ENCODE results near the gene LONRF3.

LONRF3 gene

DNA sequence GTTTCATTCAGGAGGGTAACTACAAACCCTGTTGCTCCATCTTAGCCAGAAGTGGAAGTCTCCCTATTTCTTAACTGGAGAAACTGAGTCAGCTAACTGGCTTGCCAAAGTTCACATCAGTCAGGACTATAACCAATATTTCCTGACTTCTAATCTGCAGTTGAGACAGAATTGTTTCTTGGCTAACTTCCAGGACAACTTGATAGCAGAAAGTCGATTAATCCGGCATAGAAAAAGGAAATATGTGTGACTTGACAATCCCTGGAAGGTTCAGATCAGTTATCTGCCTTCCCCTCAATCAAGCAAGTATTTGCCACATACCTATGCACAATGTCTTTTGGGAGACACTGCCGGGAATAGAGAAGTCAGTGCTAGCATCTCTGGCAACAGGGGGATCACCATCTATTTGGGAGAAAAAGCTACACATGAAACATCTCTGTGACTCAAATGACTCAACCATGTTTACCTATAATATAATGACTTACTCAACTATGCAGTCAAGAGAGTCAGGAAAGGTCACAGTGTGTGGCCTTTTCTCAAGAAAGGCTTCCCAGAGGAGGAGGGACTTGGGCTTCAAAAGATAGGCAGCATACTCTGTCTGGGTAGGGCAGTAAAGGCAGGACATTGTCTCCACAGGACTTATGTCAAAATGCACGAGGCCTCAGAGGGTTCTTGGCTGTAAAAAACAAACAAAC is 12.4 kb upstream of the LONRF3 start:
- TF ChIP-seq HDGF (IDR thresholded peaks at IDR 0.05; ENCODE audit: borderline replicate concordance) (no peak), ARNT (IDR thresholded peaks at IDR 0.05) (no peak), FOXA1 (IDR thresholded peaks at IDR 0.05) (no peak), TARDBP (IDR thresholded peaks at IDR 0.05) (no peak)
- TF ChIP-seq, protein P1, sequence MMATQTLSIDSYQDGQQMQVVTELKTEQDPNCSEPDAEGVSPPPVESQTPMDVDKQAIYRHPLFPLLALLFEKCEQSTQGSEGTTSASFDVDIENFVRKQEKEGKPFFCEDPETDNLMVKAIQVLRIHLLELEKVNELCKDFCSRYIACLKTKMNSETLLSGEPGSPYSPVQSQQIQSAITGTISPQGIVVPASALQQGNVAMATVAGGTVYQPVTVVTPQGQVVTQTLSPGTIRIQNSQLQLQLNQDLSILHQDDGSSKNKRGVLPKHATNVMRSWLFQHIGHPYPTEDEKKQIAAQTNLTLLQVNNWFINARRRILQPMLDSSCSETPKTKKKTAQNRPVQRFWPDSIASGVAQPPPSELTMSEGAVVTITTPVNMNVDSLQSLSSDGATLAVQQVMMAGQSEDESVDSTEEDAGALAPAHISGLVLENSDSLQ (IDR thresholded peaks at IDR 0.05): no peak
- ChIA-PET CTCF (no interaction called here), POLR2A (no interaction called here)
- no peak for DNase-seq (ENCODE audit: extremely low spot score)

DNA sequence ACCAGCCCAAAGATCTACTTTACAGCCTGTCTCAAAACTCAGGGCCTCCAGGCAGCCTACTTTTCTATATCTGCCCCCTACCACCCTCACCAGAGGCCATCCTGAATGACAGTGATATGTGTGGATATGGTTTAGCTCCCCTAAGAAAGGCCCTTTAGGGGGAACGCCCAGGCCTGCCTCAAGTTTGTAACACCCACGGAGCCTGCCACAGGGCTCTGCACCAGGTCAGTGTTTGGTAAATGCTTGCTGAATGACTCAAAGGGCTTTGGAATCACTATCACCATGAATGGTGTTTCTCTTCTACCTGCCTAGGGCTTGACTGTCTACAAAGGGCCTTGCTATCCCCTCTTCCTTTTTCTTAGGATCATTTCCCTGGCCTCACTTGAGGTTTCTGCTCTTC is 11.3 kb upstream of the LONRF3 start:
- no peak for DNase-seq (ENCODE audit: extremely low spot score)
- ChIA-PET POLR2A (no interaction called here), CTCF (no interaction called here)
- no peak for TF ChIP-seq FOXM1 (IDR thresholded peaks at IDR 0.05; ENCODE audit: borderline replicate concordance)
- TF ChIP-seq ELF4 (IDR thresholded peaks at IDR 0.05): no peak
- TF ChIP-seq NFRKB (IDR thresholded peaks at IDR 0.05): no peak
- TF ChIP-seq FOXK2 (IDR thresholded peaks at IDR 0.05): no peak
- TF ChIP-seq CTBP1 (IDR thresholded peaks at IDR 0.05; ENCODE audit: borderline replicate concordance): no peak
- TF ChIP-seq BHLHE40 (IDR thresholded peaks at IDR 0.05; ENCODE audit: borderline replicate concordance): no peak
- TF ChIP-seq ZNF384 (IDR thresholded peaks at IDR 0.05): no peak
- TF ChIP-seq TARDBP (IDR thresholded peaks at IDR 0.05): no peak
- TF ChIP-seq SP1 (IDR thresholded peaks at IDR 0.05): no peak
- TF ChIP-seq, protein P1 (IDR thresholded peaks at IDR 0.05): no peak
- no peak for TF ChIP-seq L3MBTL2 (conservative IDR thresholded peaks at IDR 0.05)
- no peak for TF ChIP-seq LEF1 (IDR thresholded peaks at IDR 0.05; ENCODE audit: borderline replicate concordance)
- no peak for TF ChIP-seq HDGF (IDR thresholded peaks at IDR 0.05; ENCODE audit: borderline replicate concordance)
- TF ChIP-seq FOXA1 (IDR thresholded peaks at IDR 0.05): no peak
- TF ChIP-seq ARNT (IDR thresholded peaks at IDR 0.05): no peak
- no peak for TF ChIP-seq SUZ12 (IDR thresholded peaks at IDR 0.05)

DNA sequence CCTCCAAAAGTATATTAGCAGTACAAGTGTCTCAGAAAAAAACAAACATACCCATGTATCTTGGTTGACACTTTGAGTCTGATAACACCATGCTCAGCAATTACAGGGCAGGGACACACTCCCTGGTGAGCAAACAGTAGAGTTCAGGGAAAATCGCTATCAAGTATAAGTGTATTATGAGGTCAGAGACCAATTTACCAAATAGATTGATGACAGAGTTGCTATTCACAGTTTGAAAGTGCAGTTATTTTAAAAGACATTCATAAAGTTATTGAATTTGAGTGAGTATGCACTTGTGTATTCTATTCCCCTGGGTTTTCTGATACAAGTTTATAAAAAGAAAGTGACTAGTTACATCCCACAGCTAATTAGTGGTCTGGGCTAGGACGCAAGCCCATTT is 10.2 kb upstream of the LONRF3 start:
- DNase-seq (ENCODE audit: extremely low spot score): no peak
- CTCF ChIA-PET: interaction anchor here (0.6 kb wide), 1 partner anchor 304 kb away, joined by 5 read pairs; no protein-coding TSS in a partner anchor
- TF ChIP-seq FOXK2 (IDR thresholded peaks at IDR 0.05): no peak
- TF ChIP-seq, protein P1 (IDR thresholded peaks at IDR 0.05): no peak
- TF ChIP-seq ARNT (IDR thresholded peaks at IDR 0.05): no peak
- no peak for TF ChIP-seq NFRKB (IDR thresholded peaks at IDR 0.05)
- POLR2A ChIA-PET: interaction anchor here (0.6 kb wide), 1 partner anchor 64 kb away, joined by 4 read pairs; no protein-coding TSS in a partner anchor

DNA sequence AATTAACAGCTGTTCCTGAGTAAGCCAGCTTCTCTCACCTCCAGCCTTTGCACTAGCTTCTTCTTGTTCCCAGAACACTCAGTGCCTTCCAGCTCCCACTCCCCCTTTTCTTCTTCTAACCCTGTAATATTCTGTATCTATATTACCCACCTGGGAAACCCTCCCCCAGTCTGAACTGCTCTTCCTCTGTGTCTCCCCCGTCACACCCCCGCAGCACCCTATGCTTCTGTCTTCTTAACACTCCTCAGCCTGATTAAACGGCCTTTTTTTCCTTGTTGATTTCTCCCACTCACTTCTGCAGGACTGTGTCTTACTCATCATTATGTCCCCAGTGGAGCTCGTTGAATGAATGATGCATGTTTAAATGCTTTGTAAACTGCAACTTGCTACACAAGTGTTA is 9.0 kb upstream of the LONRF3 start:
- DNase-seq (ENCODE audit: extremely low spot score): no peak
- CTCF ChIA-PET: interaction anchor here (0.8 kb wide), 1 partner anchor 126 kb away, joined by 3 read pairs; no protein-coding TSS in a partner anchor
- POLR2A ChIA-PET: interaction anchor here (1.7 kb wide), 1 partner anchor 9 kb away, joined by 5 read pairs; the partner anchor contains the start of gene LONRF3
- TF ChIP-seq L3MBTL2 (conservative IDR thresholded peaks at IDR 0.05): no peak
- no peak for TF ChIP-seq LEF1 (IDR thresholded peaks at IDR 0.05; ENCODE audit: borderline replicate concordance)
- no peak for TF ChIP-seq HDGF (IDR thresholded peaks at IDR 0.05; ENCODE audit: borderline replicate concordance)
- TF ChIP-seq CTBP1 (IDR thresholded peaks at IDR 0.05; ENCODE audit: borderline replicate concordance): no peak
- TF ChIP-seq FOXM1 (IDR thresholded peaks at IDR 0.05; ENCODE audit: borderline replicate concordance): no peak

DNA sequence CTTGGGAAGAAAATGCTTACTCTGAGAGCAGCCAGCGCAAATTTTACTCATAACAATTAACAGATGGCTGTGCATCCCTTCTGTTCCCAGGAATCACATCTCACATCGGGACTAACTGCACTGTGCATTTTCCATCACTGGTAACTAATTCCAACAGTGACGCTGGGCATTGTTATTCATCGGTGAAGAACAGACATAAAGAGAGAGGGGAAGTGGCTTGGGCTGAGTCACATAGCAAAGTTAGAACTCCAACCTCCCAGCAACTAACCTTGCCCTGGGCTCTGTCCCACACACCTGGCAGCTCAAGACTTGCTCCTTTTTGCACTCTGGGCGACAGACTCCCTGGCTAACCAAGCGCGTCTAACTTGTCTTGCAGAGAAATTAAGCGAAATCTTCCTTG is 6.4 kb upstream of the LONRF3 start:
- ChIA-PET POLR2A (no interaction called here), CTCF (no interaction called here)
- DNase-seq (ENCODE audit: extremely low spot score): no peak
- no peak for TF ChIP-seq NFRKB (IDR thresholded peaks at IDR 0.05)

DNA sequence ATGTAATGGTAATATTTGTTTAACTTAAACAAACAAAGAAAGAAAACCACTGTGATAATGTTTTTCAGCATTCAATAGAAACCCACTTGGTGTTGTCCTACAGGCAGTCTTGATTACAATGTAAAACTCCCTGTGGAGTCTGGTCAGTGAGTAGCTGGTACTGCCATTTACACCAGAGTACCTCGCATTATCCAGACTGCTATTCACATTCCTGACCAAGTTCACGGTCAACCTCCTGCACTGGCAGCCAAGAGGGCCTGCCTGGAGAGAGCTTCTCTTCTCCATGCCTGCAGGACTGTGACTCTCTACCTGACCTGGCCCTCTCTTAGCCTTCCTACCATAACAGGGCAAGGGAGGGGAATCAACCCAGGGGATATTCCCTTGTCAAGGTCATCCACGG is 2.9 kb upstream of the LONRF3 start:
- ChIA-PET CTCF (interaction anchor here (0.6 kb wide), 1 partner anchor 33 kb away, joined by 3 read pairs; no protein-coding TSS in a partner anchor), POLR2A (no interaction called here)
- TF ChIP-seq L3MBTL2 (conservative IDR thresholded peaks at IDR 0.05) (no peak), ELF4 (IDR thresholded peaks at IDR 0.05) (no peak), SP1 (IDR thresholded peaks at IDR 0.05) (no peak), FOXA1 (IDR thresholded peaks at IDR 0.05) (no peak), SUZ12 (IDR thresholded peaks at IDR 0.05) (no peak), FOXK2 (IDR thresholded peaks at IDR 0.05) (no peak), HDGF (IDR thresholded peaks at IDR 0.05; ENCODE audit: borderline replicate concordance) (no peak)
- DNase-seq (ENCODE audit: extremely low spot score): no peak

DNA sequence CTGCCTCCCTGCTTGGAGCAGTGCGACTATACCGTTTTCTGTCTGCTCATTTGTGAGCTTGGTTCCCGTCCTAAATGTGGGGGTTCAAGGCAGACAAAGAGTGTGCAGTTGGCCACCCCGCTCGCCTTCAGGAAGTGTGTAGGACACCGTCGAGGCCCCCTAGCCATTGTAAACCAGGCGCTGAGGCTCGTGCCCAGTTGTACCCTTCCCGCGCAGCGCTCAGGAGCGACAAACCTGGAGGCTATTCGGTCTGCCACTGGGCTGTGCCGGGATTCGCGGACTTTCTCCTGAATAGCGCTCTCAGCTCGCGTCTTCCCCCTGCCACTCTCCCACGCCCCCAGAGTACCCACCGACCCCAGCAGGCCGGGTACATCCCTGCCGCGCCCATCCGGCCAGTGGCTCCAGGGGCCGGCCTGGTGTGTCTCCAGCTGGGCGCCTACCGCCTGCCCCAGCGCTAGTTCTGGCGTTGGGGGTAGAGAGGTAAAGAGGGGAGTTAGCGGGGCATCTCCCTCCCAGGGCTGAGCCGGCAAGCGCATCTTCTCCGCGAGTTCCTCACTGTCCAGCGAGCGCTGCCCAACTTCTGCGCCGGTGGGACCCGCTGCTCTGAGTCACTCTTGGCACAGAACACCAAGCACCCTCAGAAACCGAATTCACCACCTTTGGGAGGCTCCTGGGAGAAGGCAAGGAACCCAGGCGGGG is 880 bp upstream of the LONRF3 start:
- ChIA-PET CTCF (no interaction called here), POLR2A (no interaction called here)

More for the DNA sequence above, 880 bp upstream of the LONRF3 start:
- TF ChIP-seq CTBP1 (IDR thresholded peaks at IDR 0.05; ENCODE audit: borderline replicate concordance) (no peak), FOXK2 (IDR thresholded peaks at IDR 0.05) (no peak), ARNT (IDR thresholded peaks at IDR 0.05) (no peak), FOXM1 (IDR thresholded peaks at IDR 0.05; ENCODE audit: borderline replicate concordance) (no peak), SP1 (IDR thresholded peaks at IDR 0.05) (no peak), LEF1 (IDR thresholded peaks at IDR 0.05; ENCODE audit: borderline replicate concordance) (no peak), L3MBTL2 (conservative IDR thresholded peaks at IDR 0.05) (no peak), HDGF (IDR thresholded peaks at IDR 0.05; ENCODE audit: borderline replicate concordance) (no peak), FOXA1 (IDR thresholded peaks at IDR 0.05) (no peak)
- TF ChIP-seq, protein P1 (IDR thresholded peaks at IDR 0.05): no peak
- no peak for DNase-seq (ENCODE audit: extremely low spot score)
